ENCODE measurements around the gene SEZ6L. TPM values are rescaled to one million over a fixed set of nuclear protein-coding genes. Genes with fewer than 3 reads are reported as not detected.

Gene SEZ6L
- polyA plus RNA-seq, 1 donor (not counting 4 experiments of a cell fraction or from before 2014, with no cell fraction given) = not detected

- no peak overlapping the region for H3K9ac ChIP-seq (ENCODE audit: control insufficient read depth, extremely low read depth, insufficient read depth, low read length)
- no peak for FAIRE-seq
- H3K4me3 ChIP-seq (ENCODE audit: control insufficient read depth in 2 of 3, extremely low read depth in 1 of 3, insufficient read depth in 2 of 3, low read depth in 1 of 3, low read length in 3 of 3) = no peak overlapping the region
- no peaks in the 10 kb centered on the region for H3K79me2 ChIP-seq (ENCODE audit: control insufficient read depth, insufficient read depth, low read length)
- H2AFZ ChIP-seq (ENCODE audit: control insufficient read depth, low read length) = no peak overlapping the region
- no peaks in the 10 kb centered on the region for H3K4me1 ChIP-seq (ENCODE audit: control insufficient read depth, extremely low read depth, insufficient read depth, low read length)
- TF ChIP-seq EZH2 (IDR thresholded peaks at IDR 0.05; ENCODE audit: low read length) = no peak
- TF ChIP-seq, protein P1, sequence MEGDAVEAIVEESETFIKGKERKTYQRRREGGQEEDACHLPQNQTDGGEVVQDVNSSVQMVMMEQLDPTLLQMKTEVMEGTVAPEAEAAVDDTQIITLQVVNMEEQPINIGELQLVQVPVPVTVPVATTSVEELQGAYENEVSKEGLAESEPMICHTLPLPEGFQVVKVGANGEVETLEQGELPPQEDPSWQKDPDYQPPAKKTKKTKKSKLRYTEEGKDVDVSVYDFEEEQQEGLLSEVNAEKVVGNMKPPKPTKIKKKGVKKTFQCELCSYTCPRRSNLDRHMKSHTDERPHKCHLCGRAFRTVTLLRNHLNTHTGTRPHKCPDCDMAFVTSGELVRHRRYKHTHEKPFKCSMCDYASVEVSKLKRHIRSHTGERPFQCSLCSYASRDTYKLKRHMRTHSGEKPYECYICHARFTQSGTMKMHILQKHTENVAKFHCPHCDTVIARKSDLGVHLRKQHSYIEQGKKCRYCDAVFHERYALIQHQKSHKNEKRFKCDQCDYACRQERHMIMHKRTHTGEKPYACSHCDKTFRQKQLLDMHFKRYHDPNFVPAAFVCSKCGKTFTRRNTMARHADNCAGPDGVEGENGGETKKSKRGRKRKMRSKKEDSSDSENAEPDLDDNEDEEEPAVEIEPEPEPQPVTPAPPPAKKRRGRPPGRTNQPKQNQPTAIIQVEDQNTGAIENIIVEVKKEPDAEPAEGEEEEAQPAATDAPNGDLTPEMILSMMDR (optimal IDR thresholded peaks at IDR 0.05 in 1 of 3, IDR thresholded peaks at IDR 0.05 in 1 of 3, conservative IDR thresholded peaks at IDR 0.05 in 1 of 3; ENCODE audit: extremely low read depth in 1 of 3, insufficient read depth in 2 of 3, low read length in 3 of 3) = peak in 2 of 3 experiments; percentile 2 to 9
- H3K36me3 ChIP-seq (ENCODE audit: control insufficient read depth in 2 of 2, extremely low read depth in 1 of 2, insufficient read depth in 2 of 2, low read length in 2 of 2) = no peaks in the 10 kb centered on the region
- H3K9me1 ChIP-seq (ENCODE audit: control insufficient read depth, extremely low read depth, insufficient read depth, low read length) = no peaks in the 10 kb centered on the region
- H3K27me3 ChIP-seq (ENCODE audit: control insufficient read depth, extremely low read depth, insufficient read depth, low read length) = no peaks in the 10 kb centered on the region
- H3K27ac ChIP-seq (ENCODE audit: control insufficient read depth, insufficient read depth, low read length) = no peak overlapping the region
- DNase-seq (ENCODE audit: low read depth, low spot score) = no peak
- H3K9me3 ChIP-seq (ENCODE audit: control insufficient read depth, low read depth, low read length) = no peaks in the 10 kb centered on the region
- no peaks in the 10 kb centered on the region for H4K20me1 ChIP-seq (ENCODE audit: control insufficient read depth, extremely low read depth, insufficient read depth, low read length)
- no peak overlapping the region for H3K4me2 ChIP-seq (ENCODE audit: control insufficient read depth, extremely low read depth, insufficient read depth, low read depth, low read length)
- dilution Hi-C loops (cut with MboI; ENCODE audit: extremely low pct_ligation_motif_present, low sequenced_read_pairs) = no loop called here
Measured at GRCh38 chr22:26199665-26200064, 30.4 kb downstream of the SEZ6L start.

DNA sequence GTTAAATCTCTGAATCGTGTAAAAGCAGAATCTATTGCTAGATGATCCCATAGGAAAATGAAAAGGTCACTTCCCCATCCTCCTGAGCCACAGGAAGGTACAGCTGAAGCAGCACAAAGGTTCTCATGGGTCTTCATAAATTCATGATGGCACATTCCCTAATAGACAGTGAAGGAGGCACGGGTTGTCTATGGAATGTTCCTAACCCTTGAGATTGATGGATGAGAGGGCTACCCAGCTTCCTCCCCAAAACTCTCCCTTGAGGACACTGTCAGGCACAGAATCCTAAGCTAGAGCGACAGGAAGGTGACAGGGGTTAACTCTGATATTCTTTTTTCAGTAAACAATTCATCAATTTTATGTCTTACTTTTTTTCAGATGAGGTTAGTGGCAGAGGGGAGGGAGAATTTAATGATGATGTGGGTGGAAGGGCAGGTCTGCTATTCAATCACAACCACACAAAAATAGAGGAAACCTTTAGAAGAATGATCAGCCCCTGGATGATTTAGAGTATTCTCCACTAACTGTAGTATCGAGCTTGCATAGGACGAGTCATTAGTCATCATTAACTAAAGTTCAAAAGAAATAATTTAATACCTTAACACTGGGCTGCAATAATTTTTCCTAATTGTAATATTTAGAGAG, 33.1 kb downstream of the SEZ6L start:
- H3K9ac ChIP-seq (ENCODE audit: control insufficient read depth, extremely low read depth, insufficient read depth, low read length) = no peak overlapping the region
- H3K27me3 ChIP-seq (ENCODE audit: control insufficient read depth, extremely low read depth, insufficient read depth, low read length) = no peaks in the 10 kb centered on the region
- H3K9me1 ChIP-seq (ENCODE audit: control insufficient read depth, extremely low read depth, insufficient read depth, low read length) = no peaks in the 10 kb centered on the region
- H2AFZ ChIP-seq (ENCODE audit: control insufficient read depth, low read length) = no peak overlapping the region
- no peaks in the 10 kb centered on the region for H3K36me3 ChIP-seq (ENCODE audit: control insufficient read depth in 2 of 2, extremely low read depth in 1 of 2, insufficient read depth in 2 of 2, low read length in 2 of 2)
- no peak for DNase-seq (ENCODE audit: low read depth, low spot score)
- H4K20me1 ChIP-seq (ENCODE audit: control insufficient read depth, extremely low read depth, insufficient read depth, low read length) = no peaks in the 10 kb centered on the region
- no peaks in the 10 kb centered on the region for H3K4me1 ChIP-seq (ENCODE audit: control insufficient read depth, extremely low read depth, insufficient read depth, low read length)
- dilution Hi-C loops (cut with MboI; ENCODE audit: extremely low pct_ligation_motif_present, low sequenced_read_pairs) = no loop called here
- TF ChIP-seq, protein P1 (optimal IDR thresholded peaks at IDR 0.05 in 1 of 3, IDR thresholded peaks at IDR 0.05 in 1 of 3, conservative IDR thresholded peaks at IDR 0.05 in 1 of 3; ENCODE audit: extremely low read depth in 1 of 3, insufficient read depth in 2 of 3, low read length in 3 of 3) = no peak
- no peak for TF ChIP-seq EZH2 (IDR thresholded peaks at IDR 0.05; ENCODE audit: low read length)
- FAIRE-seq = no peak
- no peaks in the 10 kb centered on the region for H3K79me2 ChIP-seq (ENCODE audit: control insufficient read depth, insufficient read depth, low read length)
- H3K27ac ChIP-seq (ENCODE audit: control insufficient read depth, insufficient read depth, low read length) = no peak overlapping the region
- H3K9me3 ChIP-seq (ENCODE audit: control insufficient read depth, low read depth, low read length) = no peaks in the 10 kb centered on the region
- no peak overlapping the region for H3K4me3 ChIP-seq (ENCODE audit: control insufficient read depth in 2 of 3, extremely low read depth in 1 of 3, insufficient read depth in 2 of 3, low read depth in 1 of 3, low read length in 3 of 3)
- H3K4me2 ChIP-seq (ENCODE audit: control insufficient read depth, extremely low read depth, insufficient read depth, low read depth, low read length) = no peak overlapping the region
